NCI-H1105 (cell line): Measurements from ENCODE around the gene GARNL3.

Source experiments
- DNase-seq: peaks from one replicate; lab custom pipeline; 2025; lab: John Stamatoyannopoulos, UW

Gene GARNL3

DNA sequence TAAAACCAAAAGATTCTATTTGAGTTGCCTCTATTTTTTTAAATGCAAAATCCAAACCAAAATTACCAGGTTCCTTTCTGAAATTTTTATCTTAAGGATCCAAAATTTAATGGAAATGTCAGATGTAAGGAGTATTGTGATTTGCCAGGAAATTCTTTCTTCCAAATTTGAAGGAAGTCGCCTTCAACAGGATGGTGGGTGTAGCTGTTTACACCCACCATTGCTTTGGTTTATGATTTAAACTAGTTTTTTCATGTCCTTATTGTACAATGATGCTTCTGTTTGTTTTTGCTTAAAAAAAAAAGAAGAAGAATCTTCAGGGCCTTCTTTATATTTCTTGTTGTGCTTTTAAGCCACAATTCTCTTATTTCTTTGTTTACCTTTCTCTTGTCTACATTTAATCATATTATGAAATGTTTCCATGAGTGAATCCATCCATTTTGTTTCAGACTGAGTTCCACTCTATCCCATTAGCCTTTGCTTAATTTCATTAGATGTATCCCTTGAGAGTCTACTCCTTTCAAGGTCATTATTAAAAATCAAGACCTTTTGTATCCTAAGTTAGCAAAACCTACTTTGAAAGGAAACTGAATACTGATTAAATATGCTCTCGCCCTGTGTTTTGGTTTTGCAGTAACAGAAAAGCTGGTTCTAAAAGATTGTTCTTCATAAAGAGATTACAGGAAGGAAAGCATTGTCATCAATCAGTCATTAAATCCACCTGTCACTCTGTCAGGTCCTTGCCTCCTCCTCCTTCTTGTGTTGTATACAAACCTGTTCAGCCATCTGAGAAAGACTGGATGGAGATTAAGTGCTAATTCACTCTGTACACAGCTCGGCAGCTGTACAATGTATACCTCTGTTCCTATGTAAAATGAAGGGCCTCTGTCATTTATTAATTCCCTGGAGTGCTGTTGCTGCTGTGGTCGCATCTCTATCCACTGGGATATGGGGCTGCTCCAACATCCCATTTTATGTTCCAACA, 86.9 kb downstream of the GARNL3 start:
- no peak for DNase-seq

DNA sequence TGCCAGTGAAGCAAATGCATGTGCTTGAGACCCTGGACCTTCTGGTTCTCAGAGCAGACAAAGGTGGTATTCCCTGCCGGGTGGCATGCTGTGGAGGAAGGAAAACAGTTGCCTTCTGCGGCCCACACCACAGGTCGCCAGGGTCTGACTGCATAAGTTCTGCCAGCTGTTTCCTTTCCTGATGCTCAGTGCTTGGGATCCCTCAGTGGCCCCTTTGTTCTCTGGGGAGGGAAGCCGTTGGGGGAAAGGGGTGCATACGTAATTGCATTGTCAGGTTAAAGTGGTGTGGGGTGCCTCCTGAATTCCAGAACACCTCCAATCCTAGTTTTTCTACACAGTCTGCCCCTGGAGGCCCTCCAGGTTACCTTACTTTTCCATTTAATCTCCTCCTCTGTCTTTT, 89.3 kb downstream of the GARNL3 start:
- no peak for DNase-seq

DNA sequence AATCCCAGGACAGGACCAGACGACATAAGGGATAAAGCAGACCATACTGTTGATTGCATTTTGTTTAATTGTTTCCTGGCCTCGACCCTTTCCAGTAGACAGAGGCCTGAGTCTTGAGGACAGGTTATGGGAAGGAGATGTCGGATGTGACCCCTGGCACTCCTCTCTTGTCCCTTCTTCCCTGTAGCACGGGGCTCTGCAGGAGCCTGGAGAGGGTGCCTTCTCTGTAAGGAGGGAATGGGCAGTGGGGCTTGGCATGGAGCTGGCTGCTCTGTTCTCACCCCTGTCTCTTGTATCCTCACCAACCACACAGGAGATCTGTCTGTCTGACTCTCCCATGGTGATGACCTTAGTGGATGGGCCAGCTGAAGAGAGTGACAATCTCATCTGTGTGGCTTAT, 92.3 kb downstream of the GARNL3 start:
- DNase-seq: no peak

DNA sequence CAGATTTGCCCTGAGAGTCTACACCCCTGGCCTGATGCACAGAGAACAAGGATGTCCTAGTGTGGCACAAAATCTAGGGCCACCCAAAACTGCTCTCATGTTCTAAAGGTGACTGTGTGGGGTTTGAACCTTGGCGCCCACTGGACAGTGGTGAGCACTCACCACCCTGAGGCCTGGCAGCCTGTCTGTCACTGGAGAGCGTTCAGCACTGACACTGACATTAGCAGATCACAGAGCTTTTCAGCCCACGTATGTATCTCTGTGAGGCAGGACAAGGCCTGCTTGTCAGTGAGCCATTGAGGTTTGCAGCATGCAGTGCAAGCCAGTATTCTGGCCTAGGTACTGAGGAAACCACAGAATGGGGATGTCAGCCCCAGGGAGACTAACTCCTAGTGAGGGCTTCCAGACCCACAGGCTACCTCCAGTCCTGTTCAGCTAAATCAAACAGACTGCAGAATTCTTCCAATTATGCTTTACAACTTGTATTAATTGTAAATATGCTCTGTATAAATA, 93.5 kb downstream of the GARNL3 start:
- no peak for DNase-seq

DNA sequence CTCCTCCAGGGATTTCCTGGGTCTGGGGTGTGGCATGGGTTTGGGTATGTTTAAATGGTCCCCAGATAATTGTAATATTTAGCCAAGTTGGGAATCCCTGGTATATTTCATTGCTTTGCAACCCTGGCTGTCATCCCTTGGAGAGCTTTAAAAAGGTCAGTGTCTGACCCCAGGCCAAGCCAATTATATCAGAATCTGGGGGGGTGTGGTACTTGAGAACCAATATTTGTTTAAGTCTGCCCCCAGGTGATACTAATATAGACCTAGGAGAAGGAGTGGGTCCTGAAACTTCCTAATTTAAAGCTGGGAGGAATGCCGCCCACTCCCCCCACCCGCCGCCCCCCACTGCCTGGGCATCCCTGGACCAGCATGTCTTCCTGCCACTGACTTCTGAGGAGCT, 94.2 kb downstream of the GARNL3 start:
- no peak for DNase-seq

DNA sequence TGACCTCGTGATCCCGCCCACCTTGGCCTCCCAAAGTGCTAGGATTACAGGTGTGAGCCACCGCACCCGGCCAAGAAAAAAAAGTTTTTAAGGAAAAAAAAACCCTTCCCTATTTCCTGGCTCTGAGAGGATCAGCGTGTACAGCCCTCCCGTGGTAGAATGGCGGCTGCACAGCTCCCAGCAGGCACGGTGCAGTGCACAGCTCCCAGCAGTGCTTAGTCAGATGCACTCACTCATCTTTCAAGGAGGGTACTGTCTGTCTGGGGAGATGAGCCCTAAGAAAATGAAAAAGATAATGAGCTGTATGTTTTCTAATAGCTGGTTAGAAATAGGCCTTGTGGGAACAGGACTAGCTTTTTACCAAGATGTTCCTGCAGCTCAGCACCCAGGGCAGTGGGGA, 95.7 kb downstream of the GARNL3 start:
- DNase-seq: no peak

DNA sequence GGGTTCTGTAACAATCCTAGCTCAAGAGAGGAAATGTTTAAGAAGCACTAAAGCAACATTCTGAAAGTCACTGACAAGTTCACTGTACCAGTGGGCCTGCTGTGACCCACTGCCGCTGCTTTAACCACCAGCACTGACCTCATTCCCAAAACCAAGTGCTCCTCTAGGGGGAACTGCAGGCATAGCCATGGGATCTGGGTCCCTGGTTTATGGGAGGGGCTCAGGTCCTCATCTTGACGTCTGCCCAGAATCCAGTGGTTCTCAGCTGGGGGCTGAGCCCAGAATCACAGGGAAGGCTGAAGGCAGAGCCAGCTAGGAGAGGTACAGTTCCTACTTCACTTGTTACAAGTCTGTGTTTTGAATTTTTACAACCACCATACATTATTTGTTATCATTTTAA, 96.3 kb downstream of the GARNL3 start:
- DNase-seq: no peak

DNA sequence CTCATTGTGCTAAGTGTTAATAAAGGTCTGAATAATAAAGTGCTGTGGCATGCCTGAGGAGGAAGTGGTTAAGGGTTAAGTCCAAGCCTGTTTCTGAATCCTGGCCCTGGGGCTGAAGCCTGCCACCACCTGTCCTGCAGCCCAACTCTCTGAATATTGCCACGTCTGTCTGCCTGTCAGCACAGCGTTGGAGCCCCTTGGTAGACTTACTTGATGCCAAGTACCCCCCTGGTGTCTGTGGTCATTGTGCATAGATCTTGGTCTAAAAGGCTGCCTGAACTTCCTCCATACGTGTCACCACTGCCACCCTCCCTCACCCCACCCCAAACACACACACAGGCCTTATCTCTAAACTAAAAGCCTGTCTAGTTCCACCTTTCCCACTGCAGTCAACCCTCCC, 97.0 kb downstream of the GARNL3 start:
- DNase-seq: no peak

DNA sequence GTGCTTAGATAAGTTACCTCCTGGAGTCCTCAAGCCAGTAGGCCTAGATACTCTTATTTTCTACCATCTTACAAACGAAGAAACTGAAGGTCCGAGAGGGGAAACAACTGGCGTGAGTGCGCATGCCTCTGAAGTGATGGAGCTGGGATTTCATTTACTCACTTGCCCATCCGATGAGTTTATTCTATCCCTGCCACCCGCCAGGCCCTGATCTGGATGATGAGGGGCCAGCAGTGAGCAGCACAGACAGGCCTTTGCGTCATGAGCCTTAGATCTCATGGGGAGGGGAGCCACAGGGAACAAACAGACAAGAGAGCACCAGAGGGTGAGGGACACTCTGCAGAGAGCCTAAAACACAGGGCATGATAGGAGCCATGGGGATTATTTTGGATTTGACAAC, 98.3 kb downstream of the GARNL3 start:
- no peak for DNase-seq

DNA sequence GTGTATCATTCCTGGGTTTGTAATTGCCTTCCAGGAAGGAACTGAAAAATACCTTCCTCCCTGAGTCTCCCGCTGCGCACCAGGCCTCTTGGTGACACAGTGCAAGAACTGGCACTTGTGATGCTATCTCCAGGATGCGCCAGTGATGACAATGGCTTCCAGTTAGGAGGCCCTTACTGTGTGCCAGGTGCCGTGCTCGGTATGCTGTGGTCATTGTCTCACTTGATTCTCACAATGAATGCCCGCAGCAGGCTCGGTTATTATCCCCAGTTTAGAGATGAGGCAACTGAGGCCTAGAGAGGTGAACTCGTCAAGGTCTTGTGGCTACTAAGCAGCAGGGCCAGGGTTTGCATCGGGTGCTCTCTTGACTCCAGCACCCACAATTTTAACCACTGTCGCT, 100.9 kb downstream of the GARNL3 start:
- no peak for DNase-seq

DNA sequence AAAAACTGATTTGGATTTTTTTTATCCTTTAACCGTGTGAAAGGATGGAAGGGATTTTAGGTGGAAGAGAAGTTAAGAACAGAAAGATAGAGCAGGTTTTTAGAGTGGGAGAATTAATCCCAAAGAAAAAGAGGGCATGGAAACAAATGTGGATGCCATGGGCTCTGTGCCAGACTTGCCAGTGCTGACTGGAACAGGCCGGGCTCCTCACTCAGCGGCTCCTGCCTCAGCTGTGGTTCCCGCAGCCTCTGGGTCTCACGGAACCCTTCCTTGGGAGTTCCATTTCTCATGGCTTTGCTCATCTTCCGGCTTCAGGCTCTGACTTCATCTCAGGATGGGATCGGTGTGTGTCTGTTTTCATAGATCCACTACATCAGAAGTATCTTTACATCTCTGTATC, 102.0 kb downstream of the GARNL3 start:
- no peak for DNase-seq

DNA sequence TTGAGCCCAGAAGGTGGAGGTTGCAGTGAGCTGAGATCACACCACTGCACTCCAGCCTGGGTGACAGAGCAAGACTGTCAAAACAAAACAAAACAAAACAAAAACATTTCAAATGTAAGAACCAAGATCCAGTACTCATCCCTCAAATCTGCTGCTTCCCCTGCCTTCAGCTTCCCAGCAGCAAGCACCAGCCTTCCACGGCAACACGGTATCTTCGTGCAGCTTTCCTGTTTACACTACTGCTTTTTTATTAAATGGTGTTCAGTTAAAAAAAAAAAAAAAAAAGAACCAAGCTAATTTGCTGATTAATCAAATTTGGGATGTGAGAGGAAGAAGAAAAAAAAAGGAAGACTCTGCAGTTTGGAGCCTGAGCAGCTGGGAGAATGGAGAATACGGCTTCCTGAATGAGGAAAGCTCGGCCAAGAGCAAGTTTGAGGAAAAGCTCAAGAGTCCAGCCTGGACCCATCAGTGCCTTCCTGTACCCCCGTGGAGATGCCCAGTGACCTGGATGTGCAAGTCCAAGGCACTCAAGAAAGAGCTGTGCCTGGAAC, 104.4 kb downstream of the GARNL3 start:
- no peak for DNase-seq

DNA sequence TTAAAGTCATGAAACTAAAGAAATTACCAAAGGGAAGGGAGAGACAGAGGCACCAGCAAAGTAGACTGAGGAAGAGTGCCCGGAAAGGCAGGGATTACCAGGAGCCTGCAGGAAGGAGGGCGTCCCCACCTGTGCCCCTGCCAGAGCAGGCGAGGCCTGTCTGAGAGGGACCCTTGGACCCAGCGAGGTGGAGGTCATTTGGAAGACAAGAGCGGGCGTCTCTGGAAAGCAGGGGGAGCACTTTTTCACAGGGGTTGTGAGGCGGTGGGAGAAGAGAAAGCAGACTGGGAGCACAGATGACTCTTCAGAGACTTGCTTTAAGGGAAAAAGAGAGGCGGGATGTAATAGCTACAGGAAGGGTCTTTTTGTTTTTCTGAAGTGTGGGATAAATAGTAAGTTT, 104.9 kb downstream of the GARNL3 start:
- DNase-seq: no peak

DNA sequence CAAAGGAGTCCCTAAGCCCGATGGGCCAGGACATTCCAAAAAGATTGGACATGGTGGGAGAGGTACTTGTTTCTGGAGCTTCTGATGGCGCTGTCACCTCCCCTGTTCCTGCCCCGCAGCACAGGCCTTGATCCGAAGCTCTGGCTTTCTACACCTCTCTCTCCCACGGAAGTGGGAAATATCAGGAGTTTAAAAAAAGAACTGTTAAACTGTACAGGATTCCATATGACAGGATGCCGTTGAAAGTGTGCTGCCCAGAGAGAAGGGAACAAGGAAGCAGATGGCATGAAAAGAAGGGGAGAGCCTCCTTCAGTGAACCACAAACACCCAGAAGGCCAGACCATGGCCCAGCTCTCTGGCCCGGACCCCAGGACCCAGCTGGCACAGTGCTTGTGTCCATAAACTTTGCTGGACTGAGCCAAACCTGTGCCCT, 105.6 kb downstream of the GARNL3 start:
- DNase-seq: no peak

DNA sequence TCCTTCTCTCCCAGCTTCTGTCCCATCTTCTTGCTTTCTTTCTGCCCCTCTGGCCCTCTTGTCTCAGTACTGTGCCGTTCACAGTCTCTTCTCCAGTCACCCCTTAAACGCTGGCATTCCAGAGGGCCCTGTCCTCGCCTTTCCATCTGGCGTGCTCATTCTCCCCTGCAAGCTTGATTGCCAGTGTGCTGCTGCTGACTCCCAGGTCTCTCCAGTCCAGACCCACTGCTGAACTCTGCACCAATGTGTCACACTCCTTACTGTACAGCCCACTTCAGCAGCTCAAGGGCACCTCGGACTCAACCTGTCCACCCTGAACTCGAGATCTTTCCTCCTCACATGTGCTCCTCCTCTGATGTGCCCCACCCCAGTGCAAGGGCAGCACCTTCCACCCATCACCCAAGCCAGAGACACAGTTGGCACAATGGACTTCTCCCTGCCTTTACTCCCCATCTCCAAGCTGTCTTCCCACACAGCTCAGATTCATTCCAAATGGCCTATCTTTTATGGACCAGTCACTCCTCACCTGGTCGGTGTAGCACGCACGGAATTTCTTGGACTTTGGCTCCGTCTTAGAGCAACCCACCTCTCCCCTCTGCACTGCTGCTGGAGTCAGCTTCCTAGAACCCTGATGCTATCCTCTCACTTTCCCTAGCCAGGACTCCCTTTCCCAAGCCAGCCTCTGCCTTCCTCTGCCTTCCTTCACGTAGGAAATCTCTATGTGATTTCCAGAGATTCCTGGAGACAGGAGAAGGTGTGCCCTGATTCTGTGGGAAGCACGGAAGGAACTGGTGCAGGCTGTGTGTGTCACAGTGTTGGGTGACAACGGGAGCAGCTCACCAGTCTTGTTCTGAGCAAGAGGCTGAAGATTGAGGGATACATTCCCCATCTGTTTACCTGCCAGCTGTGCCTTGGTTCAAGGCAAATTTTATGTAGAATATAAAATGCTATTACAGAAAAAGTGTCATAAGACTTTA, 106.4 kb downstream of the GARNL3 start:
- no peak for DNase-seq

DNA sequence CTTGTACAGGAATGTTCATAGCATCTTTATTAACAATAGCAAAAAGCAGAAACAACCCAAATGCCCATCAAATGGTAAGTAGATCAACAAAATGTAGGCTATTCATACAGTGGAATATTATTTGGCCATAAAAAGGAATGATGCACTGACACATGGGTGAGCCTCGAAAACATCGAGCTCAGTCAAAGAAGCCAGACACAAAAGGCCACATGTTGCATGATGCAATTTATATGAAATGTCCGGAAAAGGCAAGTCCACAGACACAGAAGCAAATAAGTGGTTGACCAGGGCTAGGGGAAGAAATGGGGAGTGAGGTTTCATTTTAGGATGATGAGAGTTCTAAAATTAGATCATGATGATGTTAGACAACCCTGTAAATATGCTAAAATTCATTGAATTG, 115.9 kb downstream of the GARNL3 start:
- DNase-seq: no peak

DNA sequence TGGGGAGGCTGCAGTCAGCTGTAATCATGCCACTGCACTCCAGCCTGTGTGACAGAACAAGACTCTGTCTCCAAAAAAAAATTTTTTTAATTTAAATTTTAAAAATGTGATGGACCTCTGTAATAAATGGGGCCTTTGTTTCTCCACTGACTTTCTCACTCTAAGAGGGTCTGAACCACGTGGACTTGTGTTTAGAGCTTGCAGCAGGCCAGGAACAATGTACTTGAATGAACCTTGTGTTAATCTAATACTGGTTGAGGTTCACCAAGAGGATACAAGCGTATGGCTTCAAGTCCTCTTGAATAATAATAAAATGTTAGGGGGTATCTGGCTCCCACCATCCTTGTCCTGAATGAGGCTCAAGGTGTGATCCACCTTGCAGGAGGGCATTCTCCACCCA, 118.0 kb downstream of the GARNL3 start:
- DNase-seq: no peak

DNA sequence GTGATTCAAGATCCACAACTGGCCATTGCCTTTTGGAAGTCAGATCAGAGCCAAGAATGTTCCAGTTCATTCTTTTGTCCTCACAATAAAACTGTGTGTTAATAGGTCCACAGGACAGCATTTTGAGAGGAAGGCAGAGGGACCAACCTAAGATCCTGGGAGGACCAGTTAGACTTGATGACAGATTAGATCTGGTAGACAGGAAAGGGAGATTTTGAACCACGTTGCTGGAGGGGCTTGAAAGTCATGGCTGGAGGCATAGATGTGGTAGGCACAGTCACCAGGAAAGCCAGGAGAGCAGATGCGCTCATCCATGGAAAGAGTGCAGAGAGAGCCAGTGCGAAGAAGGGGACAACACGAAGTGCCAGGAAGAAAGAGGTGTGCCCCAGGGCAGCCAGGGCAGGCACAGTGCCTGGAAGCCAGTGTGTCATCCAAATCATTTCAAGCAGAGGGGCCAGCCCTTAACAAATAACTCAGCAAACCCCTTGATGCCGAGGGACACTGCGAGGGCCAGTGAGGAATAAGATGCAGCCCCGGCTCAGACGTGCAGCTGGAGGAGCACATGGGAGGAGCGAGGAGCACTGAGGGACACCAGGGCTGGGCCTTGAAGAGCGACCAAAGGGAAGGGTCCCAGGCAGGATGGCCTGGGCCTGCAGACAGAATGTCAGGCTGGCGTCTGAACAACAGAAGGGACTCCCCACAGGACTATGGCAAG, 119.6 kb downstream of the GARNL3 start:
- no peak for DNase-seq

DNA sequence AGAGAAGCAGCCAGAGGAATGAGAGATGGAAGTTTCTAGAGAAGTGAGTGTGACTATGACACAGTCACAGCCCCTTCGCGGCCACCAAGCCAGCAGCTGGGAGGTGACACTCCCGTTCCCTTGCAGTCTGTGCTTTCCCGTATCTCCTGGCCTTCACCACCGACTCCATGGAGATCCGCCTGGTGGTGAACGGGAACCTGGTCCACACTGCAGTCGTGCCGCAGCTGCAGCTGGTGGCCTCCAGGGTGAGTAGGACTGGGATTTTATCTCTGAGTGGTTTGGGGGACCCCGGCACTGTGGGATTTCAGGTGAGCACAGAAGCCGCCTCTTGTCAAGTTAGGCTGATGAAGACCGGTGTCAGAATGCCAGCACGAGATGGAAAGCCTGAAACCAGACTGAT, 120.3 kb downstream of the GARNL3 start:
- DNase-seq: no peak

DNA sequence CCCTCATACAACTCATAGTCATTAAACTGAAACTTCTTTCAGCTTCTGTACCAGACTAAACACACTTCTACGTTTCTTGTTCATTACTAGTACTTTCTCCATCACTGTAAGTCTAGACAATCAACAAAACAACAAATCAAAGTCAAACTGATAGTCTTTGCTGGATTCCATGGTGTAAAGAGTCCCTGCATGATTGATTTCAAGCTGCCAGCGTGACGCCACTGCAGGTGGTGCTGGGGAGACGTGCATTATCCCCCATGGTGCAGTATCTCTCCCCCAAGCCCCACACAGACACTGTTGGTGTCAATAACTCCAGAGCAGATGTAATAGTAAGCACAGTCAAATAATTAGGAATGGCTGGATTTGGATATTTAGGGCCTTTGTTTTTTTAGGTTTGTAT, 121.7 kb downstream of the GARNL3 start:
- DNase-seq: no peak

DNA sequence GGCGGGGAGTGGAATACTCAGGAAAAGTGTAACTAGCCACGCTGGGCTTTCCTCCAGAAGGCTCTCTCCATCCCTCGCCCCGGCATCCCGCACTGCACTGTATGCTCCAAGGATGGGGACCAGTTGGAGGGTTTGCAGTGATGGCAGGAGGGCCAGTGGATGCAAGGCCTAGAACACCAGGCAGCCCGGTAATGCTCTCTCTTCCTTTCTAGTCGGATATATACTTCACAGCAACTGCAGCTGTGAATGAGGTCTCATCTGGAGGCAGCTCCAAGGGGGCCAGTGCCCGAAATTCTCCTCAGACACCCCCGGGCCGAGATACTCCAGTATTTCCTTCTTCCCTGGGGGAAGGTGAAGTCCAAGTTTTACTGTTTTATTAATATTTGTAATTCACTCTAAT, 122.4 kb downstream of the GARNL3 start:
- no peak for DNase-seq
